Gastroesophageal sphincter (tissue), 3 donors: ENCODE measurements around the gene TSKU.

Experiments used
- EP300 ChIP-seq: sonication (generic); formaldehyde crosslinking; IDR thresholded peaks from one replicate; pipeline ENCODE4 v1.6.1; 2017; ENCODE audit warnings: antibody characterized with exemption, mild to moderate bottlenecking
- TF ChIP-seq, protein P1 (sequence below), 4 experiments: fragments of 200-600 bp in 2 of 4; fragments of 450-650 bp in 2 of 4; sonication (generic) in 1 of 4; IDR thresholded peaks; one replicate each; pipeline ENCODE4 v1.5.1; 2017 to 2019; ENCODE audit warnings: antibody characterized with exemption in 4 of 4, mild to moderate bottlenecking in 2 of 4, moderate library complexity in 2 of 4

DNA sequence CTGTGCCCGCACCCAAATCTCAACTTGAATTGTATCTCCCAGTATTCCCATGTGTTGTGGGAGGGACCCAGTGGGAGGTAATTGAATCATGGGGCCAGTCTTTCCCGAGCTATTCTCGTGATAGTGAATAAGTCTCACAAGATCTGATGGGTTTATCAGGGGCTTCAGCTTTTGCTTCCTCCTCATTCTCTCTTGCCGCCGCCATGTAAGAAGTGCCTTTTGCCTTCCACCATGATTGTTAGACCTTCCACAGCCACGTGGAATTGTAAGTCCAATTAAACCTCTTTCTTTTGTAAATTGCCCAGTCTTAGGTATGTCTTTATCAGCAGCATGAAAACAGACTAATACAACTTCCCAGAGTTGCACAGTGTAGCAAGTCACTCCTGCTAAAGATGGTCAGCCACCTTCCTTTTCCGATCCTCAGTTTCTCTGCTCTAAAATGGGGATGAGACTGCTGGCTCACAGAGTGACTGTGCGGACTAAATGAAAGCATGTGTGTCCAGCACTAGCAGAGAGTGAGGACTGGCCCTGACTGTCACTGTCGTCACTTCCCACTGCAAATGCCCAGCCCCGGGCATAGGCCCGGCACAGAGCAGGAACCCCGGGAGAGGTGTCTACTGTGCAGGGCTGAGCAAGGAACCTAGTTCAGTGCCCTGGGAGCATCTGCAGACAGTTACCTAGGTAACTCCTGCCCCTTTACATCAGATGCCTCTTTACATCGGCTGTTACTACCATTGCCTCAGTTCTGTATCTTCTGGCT is 9.5 kb downstream of the TSKU start:
- TF ChIP-seq, protein P1, sequence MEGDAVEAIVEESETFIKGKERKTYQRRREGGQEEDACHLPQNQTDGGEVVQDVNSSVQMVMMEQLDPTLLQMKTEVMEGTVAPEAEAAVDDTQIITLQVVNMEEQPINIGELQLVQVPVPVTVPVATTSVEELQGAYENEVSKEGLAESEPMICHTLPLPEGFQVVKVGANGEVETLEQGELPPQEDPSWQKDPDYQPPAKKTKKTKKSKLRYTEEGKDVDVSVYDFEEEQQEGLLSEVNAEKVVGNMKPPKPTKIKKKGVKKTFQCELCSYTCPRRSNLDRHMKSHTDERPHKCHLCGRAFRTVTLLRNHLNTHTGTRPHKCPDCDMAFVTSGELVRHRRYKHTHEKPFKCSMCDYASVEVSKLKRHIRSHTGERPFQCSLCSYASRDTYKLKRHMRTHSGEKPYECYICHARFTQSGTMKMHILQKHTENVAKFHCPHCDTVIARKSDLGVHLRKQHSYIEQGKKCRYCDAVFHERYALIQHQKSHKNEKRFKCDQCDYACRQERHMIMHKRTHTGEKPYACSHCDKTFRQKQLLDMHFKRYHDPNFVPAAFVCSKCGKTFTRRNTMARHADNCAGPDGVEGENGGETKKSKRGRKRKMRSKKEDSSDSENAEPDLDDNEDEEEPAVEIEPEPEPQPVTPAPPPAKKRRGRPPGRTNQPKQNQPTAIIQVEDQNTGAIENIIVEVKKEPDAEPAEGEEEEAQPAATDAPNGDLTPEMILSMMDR (IDR thresholded peaks at IDR 0.05): no peak
- no peak for TF ChIP-seq EP300
